NK-92 treated with Interleukin-12 subunit alpha and Interleukin-12 subunit beta, amount 100 ng/mL, for 24 hours (cell line): ENCODE results near the gene COG3.

Source experiments
- DNase-seq: peaks from one replicate; lab custom pipeline; 2025; lab: John Stamatoyannopoulos, UW

Gene COG3

DNA sequence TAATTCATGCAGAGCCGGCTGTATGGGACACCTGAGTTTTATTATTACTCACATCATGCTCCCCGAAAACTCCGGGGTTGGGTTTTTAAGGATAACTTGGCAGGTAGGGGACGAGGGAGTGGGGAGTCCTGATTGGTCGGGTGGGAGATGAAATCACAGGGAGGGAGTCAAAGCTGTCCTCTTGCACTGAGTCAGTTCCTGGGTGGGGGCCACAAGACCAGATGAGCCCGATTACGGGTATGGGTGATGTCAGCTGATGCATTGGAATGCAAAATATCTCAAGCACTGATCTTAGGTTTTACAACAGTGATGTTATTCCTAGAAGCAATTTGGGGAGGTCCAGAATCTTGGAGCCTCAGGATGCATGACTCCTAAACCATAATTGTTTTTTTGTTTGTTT lies 18.6 kb upstream of the COG3 start:
- no peak for DNase-seq

GRCh38 chr13:45447050-45447661 lies 17.6 kb upstream of the COG3 start:
- no peak for DNase-seq

- no peak for DNase-seq
These were observed 15.7 kb upstream of the COG3 start for GRCh38 chr13:45448965-45449559.

- DNase-seq: no peak
These were observed 13.5 kb upstream of the COG3 start for GRCh38 chr13:45451282-45451681.

DNA sequence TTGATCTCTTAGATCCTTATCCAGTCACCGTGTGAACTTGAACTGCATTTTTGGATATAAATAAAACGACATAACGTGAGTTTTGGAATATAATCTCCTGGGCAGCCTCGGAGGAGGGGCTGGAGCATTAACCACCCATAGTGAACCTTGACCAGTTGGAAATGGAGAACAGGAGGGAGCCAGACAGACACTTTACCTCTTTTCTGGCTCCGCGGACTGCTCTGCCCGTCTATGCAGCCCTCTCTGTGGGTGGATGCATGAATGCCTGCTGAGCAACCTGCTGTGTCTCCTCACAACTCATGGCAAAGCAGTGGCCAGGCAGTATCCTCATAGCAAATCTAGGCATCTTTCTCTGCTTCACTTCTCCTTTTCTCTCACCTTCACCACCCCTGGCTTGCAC lies 10.5 kb upstream of the COG3 start:
- DNase-seq: no peak

DNA sequence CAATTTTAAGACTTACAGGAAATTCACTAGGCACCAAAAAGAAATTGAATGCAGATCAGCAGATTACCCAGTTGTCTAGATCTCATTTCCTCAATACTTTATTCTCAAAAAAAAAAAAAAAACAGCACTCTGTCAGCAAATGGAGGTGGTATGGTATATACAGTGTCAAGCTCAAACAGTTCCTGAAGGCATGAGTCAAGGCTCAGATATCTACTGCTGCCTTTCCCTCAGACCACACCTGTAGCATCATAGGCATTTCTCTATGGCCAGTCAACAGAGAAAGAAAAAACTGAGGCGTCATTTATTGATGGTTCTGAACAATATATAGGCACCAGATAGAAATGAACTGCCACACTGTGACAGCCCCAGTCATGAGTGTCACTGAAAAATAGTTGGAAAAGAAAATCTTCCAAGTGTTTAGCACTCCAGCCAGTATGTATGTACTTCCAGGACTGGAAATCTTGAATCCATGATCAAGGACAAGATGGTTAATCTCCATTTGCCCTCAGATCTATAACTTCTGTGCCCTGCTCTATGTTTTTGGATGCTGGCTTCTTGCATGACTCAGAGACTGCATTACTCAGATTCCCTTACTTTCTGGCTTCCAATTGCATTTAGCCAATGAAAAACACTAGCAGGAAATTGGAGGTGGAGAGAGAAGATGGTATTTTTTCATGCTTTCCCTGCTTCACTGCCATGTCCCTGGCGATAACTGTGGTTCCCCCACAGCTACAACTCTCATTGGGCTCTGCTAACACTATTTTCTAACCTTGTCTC lies 8.4 kb upstream of the COG3 start:
- DNase-seq: no peak

- DNase-seq: no peak
These were observed 525 bp upstream of the COG3 start for GRCh38 chr13:45464141-45464686.

GRCh38 chr13:45466359-45466758 lies 1.6 kb downstream of the COG3 start:
- no peak for DNase-seq

GRCh38 chr13:45468635-45469034 lies 3.9 kb downstream of the COG3 start:
- no peak for DNase-seq

DNA sequence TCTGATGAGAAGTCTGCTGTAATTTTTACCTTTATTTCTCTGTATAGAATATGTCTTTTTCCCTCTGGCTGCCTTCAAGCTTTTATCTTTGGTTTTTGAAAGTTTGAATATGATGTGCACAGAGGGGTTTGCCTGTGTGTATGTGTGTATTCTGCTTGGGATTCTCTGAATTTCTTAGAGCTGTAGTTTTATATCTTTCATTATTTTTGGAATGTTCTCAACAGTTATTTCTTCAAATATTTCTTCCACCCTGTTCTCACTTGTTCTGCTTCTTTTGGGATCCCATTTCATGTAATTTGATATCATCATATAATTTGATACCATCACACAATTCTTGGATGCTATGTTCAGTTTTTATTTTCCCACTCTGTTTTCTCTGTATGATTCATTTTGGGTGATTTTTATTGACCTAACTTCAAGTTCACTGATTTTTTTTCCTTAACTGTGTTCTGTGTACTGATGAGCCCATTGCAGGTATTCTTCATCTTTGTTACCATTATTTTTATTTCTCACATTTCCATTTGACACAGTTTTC lies 7.5 kb downstream of the COG3 start:
- DNase-seq: no peak

GRCh38 chr13:45473627-45474026 lies 8.9 kb downstream of the COG3 start:
- no peak for DNase-seq

GRCh38 chr13:45474584-45475454 lies 10.1 kb downstream of the COG3 start:
- no peak for DNase-seq

- no peak for DNase-seq
These were observed 14.9 kb downstream of the COG3 start for GRCh38 chr13:45479661-45480060.

DNA sequence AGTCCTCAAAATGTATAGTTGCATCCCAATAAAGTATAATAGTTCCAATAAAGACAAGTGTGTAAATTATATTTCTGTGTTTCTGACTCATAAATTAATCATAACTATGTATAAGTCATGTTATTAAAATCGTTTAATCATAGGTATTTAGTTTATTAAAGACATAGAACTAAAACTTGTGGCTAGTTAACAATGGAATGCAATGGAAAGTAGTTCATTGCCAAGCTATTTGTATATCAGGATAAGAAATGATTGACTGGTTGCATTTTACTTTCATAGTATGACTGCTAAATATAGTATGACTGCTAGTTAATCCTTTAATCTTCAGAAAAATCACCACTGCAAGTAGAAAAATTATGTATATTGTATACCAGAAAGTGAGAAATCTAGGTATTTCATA lies 16.9 kb downstream of the COG3 start:
- DNase-seq: no peak

DNA sequence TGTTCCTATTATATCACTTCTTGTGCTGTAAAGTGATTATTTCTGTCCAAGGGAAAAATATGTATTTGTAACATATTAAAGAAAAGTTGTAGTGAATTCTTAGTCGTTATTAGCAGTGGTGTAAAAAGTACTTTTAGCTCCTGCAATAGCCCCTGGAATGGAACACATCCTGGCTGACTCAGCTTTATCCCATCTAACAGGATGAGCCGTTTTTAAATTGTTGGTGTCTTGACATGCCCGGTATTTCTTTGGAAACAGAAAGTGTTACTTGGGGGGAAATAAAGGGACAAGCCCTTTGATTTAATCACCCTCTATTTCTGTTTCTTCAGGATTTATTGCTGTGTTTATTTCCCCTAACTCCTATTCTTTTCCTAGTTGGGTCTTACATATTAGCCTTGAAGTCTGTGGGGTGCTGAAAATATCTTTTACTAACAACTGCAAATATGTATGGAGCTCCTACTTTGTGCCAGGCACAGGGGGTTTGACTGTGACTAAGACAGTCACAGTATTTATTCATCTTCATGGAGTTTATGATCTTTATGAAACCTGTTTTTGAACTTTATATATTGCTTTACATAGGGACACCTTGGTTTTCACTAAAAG lies 17.9 kb downstream of the COG3 start:
- no peak for DNase-seq

DNA sequence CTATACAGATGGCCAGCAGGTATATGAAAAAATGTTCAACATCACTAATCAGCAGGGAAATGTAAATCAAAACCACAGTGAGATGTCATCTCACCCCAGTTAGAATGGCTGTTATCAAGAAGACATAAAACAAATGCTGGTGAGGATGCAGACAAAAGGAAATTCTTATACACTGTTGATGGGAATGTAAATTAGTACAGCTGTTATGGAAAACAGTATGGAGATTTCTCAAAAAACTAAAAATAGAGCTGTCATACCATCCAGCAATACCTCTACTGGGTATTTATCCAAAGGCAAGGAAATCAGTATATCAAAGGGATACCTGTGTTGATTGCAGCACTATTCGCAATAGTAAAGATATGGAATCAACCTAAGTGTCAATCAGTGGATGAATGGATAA lies 22.9 kb downstream of the COG3 start:
- no peak for DNase-seq

DNA sequence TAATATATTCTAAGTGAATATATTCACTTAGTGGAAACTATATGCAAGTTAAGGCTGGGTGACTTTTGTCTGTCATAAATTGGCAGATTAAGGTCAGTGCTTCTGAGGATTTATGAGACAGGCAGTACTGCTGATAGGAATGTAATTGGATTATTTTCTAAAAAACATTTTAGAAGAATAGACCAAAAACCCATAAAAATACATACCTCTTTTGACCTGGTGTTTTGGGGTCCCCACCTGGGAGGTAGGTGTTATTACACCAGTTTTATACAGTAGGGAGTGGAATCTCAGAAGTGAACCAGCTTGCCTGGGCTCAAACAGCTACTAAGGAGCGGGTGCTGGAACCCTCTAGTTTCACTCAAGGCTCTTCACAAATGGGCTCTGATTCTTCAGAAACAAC lies 25.3 kb downstream of the COG3 start:
- no peak for DNase-seq

- DNase-seq: no peak
These were observed 27.8 kb downstream of the COG3 start for GRCh38 chr13:45492538-45492937.

DNA sequence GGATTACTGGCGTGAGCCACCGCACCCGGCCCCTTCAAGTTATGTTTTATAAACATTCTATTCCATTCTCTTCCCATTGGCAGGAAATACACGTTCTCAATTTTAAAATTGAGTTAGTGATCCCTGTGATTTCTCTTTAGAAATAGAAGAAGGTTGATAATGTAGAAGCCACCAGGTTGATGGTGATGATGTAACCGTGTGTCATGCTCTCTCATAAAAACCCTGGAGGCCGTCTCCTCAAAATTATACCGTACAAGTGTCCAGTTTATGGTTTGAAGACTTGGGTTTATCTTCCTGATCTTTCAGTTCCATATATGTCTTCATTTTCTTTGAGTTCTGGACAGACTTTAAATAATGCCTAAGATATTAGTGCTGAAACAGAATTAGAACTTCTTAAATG lies 32.2 kb downstream of the COG3 start:
- DNase-seq: no peak

- no peak for DNase-seq
These were observed 35.9 kb downstream of the COG3 start for GRCh38 chr13:45500492-45501174.

- no peak for DNase-seq
These were observed 36.4 kb downstream of the COG3 start for GRCh38 chr13:45501175-45501526.
